K562 (cell line): Measurements from ENCODE around the gene HDHD3. TPM values are rescaled to one million over a fixed set of nuclear protein-coding genes. Genes with fewer than 3 reads are reported as not detected.

Experiments
- ADNP ChIP-seq: fragments of 200-800 bp; sonication (Bioruptor generic); IDR thresholded peaks from 2 replicates; pipeline ENCODE4 v1.6.1; 2016; ENCODE audit warnings: missing genetic modification characterization, missing compliant biosample characterization
- BDP1 ChIP-seq: IDR thresholded peaks from 3 replicates; pipeline ENCODE4 v1.6.1; 2011; ENCODE audit not compliant: insufficient read length, insufficient read depth
- GTF2A2 ChIP-seq: IDR thresholded peaks from 2 replicates; pipeline ENCODE4 v1.6.1; 2016; ENCODE audit warnings: mild to moderate bottlenecking, missing genetic modification characterization, missing compliant biosample characterization
- HSF4 ChIP-seq: fragments of 250-450 bp; sonication (Bioruptor Pico); IDR thresholded peaks from 2 replicates; pipeline ENCODE4 v2.1.2; 2022; ENCODE audit warnings: mild to moderate bottlenecking, moderate library complexity, borderline replicate concordance
- LCOR ChIP-seq: sonication (generic); formaldehyde crosslinking; IDR thresholded peaks from 2 replicates; pipeline ENCODE4 v1.8.0; 2022; ENCODE audit warnings: mild to moderate bottlenecking, missing genetic modification reagents
- SMARCE1 ChIP-seq: fragments of 450-650 bp; IDR thresholded peaks from 2 replicates; pipeline ENCODE4 v1.7.1; 2016; ENCODE audit warnings: mild to moderate bottlenecking
- ZNF124 ChIP-seq: sonication (generic); formaldehyde crosslinking; IDR thresholded peaks from 2 replicates; pipeline ENCODE4 v1.8.1; 2022; ENCODE audit warnings: missing genetic modification reagents
- polyA plus RNA-seq, 8 experiments: library from polyadenylated mRNA; depleted of rRNA in 4 of 8; stranded (reverse) in 5 of 8; unstranded in 3 of 8; fragments of >200 nt; fragmentation: Nextera tagmentation in 2 of 8; fragmentation: Illumina TruSeq in 1 of 8; extraction: Ambion mirVana in 2 of 8; extraction: Trizol in 1 of 8; gene quantifications; 2 replicates each; pipeline versions ENCODE4 v1.2.1 to v1.2.3, GENCODE V29; 2011 to 2014; ENCODE audit warnings: inconsistent platforms in 1 of 8, missing spikeins in 1 of 8
- total RNA-seq, 7 experiments: library from RNA; depleted of rRNA in 6 of 7; stranded (reverse); fragments of >200 nt in 6 of 7; fragmentation: Illumina TruSeq in 2 of 7; extraction: Trizol in 2 of 7; gene quantifications; 2 replicates each; pipeline versions ENCODE4 v1.2.1 to v1.2.3, GENCODE V29; 2011 to 2021; ENCODE audit warnings: low replicate concordance in 1 of 7
- TF ChIP-seq, protein P1 (sequence below): fragments of 250-450 bp; sonication (Bioruptor Pico); IDR thresholded peaks from 2 replicates; pipeline ENCODE4 v1.9.0; 2021; ENCODE audit warnings: mild to moderate bottlenecking, inconsistent platforms
- TF ChIP-seq, protein P2 (sequence below): fragments of 450-650 bp; formaldehyde crosslinking; IDR thresholded peaks from 2 replicates; pipeline ENCODE4 v1.4.0; 2022; ENCODE audit warnings: missing genetic modification characterization
- TF ChIP-seq, protein P3 (sequence below): fragments of 450-650 bp; IDR thresholded peaks from 2 replicates; pipeline ENCODE4 v1.7.1; 2018; ENCODE audit warnings: mild to moderate bottlenecking, low read depth; ENCODE audit not compliant: partially characterized antibody
- TF ChIP-seq, protein P4 (sequence below): fragments of 250-450 bp; sonication (Bioruptor Pico); IDR thresholded peaks from 2 replicates; pipeline ENCODE4 v1.4.0; 2020
- TF ChIP-seq, protein P5 (sequence below): sonication (generic); formaldehyde crosslinking; IDR thresholded peaks from 2 replicates; pipeline ENCODE4 v1.8.0; 2023; ENCODE audit warnings: mild to moderate bottlenecking, missing genetic modification reagents
- TF ChIP-seq, protein P6 (sequence below): sonication (generic); formaldehyde crosslinking; IDR thresholded peaks from 2 replicates; pipeline ENCODE4 v1.8.0; 2022; ENCODE audit warnings: mild to moderate bottlenecking, missing genetic modification reagents

HDHD3 gene
- total and polyA plus RNA-seq, 9 of the 15 experiments (the other 6 are each of a cell fraction or from before 2014, with no cell fraction given) = 1.1 to 19.1 (median 10.9) TPM

DNA sequence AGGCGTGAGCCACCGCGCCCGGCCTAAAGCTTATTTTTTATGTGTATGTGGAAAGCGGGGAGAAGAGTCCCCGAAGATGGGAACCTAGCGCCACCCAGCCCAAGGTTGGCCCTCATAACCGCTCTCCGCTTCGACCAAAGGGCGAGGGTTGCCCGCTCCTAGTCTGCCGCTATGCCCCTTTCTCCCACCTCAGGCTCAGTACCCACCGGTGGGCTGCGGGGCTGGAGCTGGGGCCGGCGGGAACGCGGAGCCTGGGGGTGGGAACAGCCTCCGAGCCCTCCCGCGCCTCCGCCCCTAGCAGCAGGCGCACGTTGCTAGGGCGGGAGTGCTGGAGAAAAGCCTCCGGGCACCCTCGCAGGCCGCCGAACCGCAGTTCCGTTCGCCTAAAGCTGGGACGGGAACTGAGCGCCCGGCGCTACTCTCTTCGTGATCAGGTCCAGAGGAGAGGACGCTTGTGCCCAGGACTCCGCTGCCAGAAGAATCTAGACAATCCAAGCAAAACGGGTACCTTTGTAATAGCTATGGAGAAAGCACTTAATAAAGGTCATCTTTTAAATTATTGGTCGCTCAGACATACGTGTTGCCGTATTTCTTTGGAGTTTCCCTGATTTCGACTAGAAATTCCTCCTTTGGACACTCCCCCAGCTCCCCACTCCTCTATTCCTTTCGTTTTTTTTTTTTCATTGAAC, 36.6 kb downstream of the HDHD3 start, which contains the start of gene WDR31 (continued):
- TF ChIP-seq GTF2A2 (tag) (peak; percentile 18; the same call in 1 of the 2 replicates), BDP1 (no peak), ZNF124 (no peak), SMARCE1 (no peak), ADNP (no peak), HSF4 (CRISPR knock-in tag) (no peak), LCOR (peak; percentile 58; the same call in 1 of the 2 replicates)
- TF ChIP-seq, protein P1, sequence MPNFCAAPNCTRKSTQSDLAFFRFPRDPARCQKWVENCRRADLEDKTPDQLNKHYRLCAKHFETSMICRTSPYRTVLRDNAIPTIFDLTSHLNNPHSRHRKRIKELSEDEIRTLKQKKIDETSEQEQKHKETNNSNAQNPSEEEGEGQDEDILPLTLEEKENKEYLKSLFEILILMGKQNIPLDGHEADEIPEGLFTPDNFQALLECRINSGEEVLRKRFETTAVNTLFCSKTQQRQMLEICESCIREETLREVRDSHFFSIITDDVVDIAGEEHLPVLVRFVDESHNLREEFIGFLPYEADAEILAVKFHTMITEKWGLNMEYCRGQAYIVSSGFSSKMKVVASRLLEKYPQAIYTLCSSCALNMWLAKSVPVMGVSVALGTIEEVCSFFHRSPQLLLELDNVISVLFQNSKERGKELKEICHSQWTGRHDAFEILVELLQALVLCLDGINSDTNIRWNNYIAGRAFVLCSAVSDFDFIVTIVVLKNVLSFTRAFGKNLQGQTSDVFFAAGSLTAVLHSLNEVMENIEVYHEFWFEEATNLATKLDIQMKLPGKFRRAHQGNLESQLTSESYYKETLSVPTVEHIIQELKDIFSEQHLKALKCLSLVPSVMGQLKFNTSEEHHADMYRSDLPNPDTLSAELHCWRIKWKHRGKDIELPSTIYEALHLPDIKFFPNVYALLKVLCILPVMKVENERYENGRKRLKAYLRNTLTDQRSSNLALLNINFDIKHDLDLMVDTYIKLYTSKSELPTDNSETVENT (CRISPR knock-in tag) = no peak
- TF ChIP-seq, protein P2, sequence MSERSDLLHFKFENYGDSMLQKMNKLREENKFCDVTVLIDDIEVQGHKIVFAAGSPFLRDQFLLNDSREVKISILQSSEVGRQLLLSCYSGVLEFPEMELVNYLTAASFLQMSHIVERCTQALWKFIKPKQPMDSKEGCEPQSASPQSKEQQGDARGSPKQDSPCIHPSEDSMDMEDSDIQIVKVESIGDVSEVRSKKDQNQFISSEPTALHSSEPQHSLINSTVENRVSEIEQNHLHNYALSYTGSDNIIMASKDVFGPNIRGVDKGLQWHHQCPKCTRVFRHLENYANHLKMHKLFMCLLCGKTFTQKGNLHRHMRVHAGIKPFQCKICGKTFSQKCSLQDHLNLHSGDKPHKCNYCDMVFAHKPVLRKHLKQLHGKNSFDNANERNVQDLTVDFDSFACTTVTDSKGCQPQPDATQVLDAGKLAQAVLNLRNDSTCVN (CRISPR knock-in tag) = no peak
- TF ChIP-seq, protein P3, sequence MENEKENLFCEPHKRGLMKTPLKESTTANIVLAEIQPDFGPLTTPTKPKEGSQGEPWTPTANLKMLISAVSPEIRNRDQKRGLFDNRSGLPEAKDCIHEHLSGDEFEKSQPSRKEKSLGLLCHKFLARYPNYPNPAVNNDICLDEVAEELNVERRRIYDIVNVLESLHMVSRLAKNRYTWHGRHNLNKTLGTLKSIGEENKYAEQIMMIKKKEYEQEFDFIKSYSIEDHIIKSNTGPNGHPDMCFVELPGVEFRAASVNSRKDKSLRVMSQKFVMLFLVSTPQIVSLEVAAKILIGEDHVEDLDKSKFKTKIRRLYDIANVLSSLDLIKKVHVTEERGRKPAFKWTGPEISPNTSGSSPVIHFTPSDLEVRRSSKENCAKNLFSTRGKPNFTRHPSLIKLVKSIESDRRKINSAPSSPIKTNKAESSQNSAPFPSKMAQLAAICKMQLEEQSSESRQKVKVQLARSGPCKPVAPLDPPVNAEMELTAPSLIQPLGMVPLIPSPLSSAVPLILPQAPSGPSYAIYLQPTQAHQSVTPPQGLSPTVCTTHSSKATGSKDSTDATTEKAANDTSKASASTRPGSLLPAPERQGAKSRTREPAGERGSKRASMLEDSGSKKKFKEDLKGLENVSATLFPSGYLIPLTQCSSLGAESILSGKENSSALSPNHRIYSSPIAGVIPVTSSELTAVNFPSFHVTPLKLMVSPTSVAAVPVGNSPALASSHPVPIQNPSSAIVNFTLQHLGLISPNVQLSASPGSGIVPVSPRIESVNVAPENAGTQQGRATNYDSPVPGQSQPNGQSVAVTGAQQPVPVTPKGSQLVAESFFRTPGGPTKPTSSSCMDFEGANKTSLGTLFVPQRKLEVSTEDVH = peak; percentile 46
- TF ChIP-seq, protein P4, sequence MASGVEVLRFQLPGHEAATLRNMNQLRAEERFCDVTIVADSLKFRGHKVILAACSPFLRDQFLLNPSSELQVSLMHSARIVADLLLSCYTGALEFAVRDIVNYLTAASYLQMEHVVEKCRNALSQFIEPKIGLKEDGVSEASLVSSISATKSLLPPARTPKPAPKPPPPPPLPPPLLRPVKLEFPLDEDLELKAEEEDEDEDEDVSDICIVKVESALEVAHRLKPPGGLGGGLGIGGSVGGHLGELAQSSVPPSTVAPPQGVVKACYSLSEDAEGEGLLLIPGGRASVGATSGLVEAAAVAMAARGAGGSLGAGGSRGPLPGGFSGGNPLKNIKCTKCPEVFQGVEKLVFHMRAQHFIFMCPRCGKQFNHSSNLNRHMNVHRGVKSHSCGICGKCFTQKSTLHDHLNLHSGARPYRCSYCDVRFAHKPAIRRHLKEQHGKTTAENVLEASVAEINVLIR (CRISPR knock-in tag) = no peak
- TF ChIP-seq, protein P5, sequence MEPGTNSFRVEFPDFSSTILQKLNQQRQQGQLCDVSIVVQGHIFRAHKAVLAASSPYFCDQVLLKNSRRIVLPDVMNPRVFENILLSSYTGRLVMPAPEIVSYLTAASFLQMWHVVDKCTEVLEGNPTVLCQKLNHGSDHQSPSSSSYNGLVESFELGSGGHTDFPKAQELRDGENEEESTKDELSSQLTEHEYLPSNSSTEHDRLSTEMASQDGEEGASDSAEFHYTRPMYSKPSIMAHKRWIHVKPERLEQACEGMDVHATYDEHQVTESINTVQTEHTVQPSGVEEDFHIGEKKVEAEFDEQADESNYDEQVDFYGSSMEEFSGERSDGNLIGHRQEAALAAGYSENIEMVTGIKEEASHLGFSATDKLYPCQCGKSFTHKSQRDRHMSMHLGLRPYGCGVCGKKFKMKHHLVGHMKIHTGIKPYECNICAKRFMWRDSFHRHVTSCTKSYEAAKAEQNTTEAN (CRISPR knock-in tag) = no peak
- TF ChIP-seq, protein P6, sequence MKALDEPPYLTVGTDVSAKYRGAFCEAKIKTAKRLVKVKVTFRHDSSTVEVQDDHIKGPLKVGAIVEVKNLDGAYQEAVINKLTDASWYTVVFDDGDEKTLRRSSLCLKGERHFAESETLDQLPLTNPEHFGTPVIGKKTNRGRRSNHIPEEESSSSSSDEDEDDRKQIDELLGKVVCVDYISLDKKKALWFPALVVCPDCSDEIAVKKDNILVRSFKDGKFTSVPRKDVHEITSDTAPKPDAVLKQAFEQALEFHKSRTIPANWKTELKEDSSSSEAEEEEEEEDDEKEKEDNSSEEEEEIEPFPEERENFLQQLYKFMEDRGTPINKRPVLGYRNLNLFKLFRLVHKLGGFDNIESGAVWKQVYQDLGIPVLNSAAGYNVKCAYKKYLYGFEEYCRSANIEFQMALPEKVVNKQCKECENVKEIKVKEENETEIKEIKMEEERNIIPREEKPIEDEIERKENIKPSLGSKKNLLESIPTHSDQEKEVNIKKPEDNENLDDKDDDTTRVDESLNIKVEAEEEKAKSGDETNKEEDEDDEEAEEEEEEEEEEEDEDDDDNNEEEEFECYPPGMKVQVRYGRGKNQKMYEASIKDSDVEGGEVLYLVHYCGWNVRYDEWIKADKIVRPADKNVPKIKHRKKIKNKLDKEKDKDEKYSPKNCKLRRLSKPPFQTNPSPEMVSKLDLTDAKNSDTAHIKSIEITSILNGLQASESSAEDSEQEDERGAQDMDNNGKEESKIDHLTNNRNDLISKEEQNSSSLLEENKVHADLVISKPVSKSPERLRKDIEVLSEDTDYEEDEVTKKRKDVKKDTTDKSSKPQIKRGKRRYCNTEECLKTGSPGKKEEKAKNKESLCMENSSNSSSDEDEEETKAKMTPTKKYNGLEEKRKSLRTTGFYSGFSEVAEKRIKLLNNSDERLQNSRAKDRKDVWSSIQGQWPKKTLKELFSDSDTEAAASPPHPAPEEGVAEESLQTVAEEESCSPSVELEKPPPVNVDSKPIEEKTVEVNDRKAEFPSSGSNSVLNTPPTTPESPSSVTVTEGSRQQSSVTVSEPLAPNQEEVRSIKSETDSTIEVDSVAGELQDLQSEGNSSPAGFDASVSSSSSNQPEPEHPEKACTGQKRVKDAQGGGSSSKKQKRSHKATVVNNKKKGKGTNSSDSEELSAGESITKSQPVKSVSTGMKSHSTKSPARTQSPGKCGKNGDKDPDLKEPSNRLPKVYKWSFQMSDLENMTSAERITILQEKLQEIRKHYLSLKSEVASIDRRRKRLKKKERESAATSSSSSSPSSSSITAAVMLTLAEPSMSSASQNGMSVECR = peak; percentile 56; the same call in 1 of the 2 replicates
